HG02884 (cell line): ENCODE results near the gene PLPP3.

Experiments
- ATAC-seq: cut with Tn5 transposase; IDR thresholded peaks from one replicate; pipeline ENCODE4 v1.9.1; 2021; ENCODE audit warnings: mild to moderate bottlenecking, moderate library complexity; ENCODE audit not compliant: unreplicated experiment

The PLPP3 gene

GRCh38 chr1:56548571-56548970 lies 30.8 kb downstream of the PLPP3 start:
- ATAC-seq, result no peak

DNA sequence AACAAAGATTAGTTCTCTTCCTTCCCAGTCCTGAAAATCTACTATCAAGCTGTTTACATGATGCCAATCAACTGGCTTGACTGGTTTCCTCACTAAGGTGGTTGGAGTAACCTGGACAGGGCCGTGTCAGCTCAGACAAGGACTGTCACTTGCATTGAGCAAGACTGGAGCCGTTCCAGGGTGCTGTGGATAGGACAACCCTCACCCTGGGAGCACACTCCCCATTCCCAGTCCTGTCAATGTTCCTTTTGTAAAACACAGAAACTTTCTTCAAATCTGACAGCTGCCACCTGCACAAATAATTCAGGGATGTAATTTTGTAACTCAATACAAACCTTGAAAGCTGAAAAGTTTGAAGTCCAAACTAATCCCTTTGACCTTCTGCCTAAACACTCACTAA lies 31.4 kb downstream of the PLPP3 start:
- no peak for ATAC-seq

DNA sequence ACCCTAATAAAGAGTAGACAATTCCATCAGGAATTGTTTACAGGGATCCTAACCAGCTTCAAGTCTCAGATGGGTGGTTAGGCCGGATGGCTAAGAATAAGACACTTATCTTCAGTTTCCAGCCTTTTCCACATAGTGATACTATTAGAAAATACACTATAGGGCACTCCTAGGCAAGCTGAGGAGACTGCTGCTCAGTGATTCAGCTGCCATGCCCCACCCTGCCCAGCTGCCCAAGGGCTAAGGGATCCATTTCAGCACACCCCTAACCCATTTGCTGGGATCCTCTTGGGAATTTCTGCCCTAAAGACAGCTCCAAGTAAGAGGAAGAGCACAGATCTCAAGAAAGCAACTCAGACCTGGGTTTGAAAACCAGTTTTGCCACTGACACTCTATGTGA lies 31.9 kb downstream of the PLPP3 start:
- no peak for ATAC-seq

- no peak for ATAC-seq
These were observed 33.7 kb downstream of the PLPP3 start for GRCh38 chr1:56545711-56546110.

DNA sequence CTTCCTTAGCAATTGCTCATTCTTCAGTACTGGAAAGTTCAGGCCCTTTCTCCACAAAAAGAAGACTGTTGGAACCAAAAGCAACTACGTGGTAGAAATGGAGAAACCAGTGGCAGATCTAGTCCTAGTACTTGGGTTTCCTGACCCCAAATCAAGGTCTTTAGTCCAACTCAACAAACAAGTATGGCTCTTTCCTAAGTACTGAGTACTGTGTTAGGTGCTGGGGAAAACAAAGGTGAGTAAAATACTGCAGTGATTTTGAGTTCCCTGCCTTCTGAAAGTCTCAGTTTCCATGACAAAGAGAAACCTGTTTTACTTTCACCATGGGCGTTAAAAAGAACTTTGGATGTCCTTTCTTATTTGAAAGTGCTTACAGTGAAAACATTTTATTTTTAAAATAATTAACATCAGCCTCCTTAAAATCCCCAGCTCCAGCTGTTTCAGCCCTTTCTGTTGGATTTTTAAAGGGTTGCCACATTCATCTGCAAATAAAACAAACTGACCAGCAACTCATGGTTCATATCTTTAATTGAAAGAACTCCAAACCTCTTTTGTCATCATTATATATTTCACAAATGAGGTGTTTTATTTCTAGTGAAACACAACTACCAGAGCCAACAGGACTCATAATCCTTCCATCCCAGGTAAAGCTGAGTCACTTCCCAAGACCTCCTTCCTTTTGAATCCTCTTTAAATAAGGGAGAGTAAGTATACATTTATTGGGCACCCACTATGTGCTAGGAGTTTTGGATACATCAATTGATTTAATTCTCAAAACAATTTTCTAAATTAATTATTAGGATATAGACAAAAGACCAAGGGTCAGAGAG lies 35.4 kb downstream of the PLPP3 start:
- ATAC-seq, result no peak

GRCh38 chr1:56542651-56543050 lies 36.7 kb downstream of the PLPP3 start:
- no peak for ATAC-seq

DNA sequence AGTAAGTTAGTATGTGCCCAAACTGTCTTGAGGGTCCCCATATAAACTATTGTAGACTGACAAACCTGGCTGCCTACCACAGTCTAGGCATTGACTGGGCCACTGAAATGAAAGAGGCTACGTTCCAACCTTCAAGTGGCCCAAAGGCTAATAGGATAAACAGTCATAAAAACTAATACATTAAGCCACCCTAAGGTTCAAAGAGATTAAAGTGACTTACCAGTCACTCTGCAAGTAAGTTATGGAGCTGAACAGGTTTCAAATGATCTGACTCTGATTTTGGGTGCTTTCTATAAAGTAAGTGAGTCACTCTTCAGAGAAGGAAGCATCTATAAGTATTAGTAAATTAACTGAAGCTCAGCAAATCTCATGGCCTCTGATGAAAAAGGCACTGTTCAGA lies 38.0 kb downstream of the PLPP3 start:
- ATAC-seq, result no peak

DNA sequence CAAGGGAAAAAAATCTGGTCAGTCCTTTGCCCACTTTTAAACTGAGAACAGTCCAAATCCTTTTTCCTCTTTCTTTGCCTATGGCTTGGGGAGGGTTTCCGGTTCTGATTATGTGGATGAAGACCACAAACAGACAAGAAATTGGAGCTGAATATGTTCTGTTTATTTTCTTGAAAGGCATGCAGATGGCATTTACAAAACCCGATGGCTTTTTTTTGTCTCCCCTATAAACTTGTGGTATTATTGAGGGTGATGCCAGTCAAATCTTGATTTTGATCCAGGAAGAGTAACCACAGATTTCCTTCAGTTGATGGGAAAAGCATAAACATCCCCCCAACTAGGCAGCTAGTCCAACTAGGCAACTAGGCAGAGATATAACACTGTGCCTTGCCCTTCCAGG lies 38.9 kb downstream of the PLPP3 start:
- ATAC-seq, result no peak

DNA sequence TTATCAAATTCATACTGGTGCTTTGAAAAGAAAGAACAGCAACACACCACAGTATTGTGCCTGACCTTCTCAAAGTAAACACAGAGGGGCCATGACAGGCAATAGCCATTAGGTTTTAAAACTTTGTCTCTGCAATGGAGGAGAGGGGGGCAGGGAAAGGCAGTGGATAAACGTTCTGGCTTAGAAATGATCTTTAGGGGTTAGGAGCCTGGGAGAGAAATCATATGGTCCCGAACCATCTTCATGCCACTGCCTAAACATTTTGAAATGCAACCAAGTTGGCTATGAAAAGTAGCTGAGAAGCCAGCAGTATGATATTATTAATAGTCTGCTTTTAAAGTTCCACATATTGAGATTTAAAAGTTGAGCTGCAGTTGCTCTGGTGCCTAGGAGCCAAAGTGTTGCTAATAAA lies 39.8 kb downstream of the PLPP3 start:
- no peak for ATAC-seq

- ATAC-seq, result no peak
These were observed 40.8 kb downstream of the PLPP3 start for GRCh38 chr1:56538532-56538931.

- no peak for ATAC-seq
These were observed 41.7 kb downstream of the PLPP3 start for GRCh38 chr1:56537660-56538059.

DNA sequence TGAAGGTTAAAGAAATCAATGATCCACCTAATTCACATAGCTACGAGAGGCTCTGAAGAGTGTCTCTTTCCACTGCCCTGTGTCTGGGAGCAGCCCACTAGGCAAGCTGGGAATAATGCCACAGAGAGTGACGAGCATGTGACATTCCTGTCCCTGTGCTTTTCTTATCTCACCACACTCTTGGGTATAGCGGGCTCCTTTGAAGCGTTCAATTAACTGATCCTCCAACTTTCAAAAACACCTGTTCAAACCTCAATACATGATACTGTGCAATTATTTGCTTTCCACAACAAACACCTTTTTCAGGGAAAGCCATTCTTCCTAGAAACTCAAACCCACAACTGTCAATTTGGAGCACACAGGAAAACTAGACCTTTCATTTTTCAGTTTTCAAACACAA lies 43.4 kb downstream of the PLPP3 start:
- no peak for ATAC-seq

DNA sequence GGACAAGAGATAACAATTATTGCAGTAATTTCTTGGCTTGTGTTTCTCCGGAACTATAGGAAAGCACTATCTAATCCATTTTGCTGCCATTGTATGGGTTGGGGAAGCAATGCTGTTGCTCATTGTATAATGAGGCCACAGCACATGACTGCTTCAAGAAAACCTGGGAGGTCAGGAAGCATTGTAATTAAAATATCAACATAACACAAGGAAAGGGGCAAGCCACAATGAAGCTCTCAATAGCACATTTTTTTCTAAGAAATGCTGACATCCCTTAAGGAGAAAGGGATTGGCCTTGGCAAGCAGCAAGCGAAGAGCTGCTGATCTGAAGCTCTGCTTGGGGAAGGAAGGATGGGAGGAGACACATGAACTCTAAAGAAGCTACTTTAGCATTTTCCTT lies 44.0 kb downstream of the PLPP3 start:
- no peak for ATAC-seq

DNA sequence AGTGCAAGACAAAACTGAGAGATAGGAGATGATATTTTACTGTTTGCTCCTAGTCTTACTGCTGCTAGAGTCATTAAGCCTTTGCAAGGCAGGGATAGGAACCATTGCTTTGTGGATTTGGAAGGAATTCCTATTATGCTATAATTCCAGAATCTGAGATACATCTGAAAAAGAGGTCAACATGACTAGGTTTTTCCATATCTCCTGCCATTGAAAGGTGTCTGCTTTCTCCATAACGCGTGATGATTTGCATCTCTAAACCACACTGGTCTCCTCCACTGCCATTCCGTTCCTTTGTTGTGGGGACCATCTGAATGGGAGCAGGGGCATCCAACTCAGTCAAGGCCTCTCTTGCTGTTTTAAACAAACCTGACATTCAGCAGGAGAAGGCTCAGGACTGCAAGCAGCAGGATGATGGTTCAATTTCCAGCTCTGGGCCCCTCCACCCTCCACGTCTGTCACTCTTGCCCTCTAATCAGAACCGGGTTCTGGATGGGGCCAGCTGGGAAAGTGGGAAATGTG lies 45.2 kb downstream of the PLPP3 start:
- ATAC-seq, result no peak

DNA sequence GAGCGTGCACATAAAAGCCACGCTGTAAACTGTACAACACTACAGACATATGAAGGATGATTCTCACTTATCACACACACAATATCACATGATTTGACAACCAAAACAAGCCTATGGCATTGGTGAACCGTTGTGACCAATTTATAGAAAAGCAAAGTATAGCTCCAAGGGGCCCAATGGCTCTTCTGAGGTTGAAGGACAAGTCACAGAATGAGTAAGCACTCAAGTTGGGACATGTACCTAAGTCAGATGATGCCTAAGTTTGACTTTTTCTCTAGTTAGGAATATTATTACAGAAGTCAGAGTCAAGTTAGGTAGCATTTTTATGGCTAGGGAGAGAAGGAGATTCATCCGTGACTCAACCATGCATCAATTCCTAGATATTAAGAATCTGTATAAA lies 45.7 kb downstream of the PLPP3 start:
- ATAC-seq, result peak; percentile 85

DNA sequence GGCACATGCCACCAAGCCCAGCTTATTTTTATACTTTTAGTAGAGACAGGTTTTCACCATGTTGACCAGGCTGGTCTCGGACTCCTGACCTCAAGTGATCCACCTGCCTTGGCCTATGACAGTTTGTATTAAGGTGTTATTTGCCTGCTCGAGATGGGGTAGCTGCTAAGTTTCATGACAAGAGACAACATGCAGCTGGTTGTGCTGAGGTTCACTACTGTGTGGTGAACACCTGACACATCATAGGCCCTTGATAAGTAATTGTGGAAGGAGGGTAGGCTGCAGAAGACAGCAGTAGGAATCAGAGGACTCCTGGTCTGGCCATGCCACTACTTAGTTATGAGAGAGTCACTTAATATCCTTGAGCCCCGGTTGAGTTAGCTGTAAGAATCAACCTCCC lies 46.2 kb downstream of the PLPP3 start:
- ATAC-seq, result peak; percentile 22

GRCh38 chr1:56532350-56532683 lies 47.0 kb downstream of the PLPP3 start:
- ATAC-seq, result no peak

DNA sequence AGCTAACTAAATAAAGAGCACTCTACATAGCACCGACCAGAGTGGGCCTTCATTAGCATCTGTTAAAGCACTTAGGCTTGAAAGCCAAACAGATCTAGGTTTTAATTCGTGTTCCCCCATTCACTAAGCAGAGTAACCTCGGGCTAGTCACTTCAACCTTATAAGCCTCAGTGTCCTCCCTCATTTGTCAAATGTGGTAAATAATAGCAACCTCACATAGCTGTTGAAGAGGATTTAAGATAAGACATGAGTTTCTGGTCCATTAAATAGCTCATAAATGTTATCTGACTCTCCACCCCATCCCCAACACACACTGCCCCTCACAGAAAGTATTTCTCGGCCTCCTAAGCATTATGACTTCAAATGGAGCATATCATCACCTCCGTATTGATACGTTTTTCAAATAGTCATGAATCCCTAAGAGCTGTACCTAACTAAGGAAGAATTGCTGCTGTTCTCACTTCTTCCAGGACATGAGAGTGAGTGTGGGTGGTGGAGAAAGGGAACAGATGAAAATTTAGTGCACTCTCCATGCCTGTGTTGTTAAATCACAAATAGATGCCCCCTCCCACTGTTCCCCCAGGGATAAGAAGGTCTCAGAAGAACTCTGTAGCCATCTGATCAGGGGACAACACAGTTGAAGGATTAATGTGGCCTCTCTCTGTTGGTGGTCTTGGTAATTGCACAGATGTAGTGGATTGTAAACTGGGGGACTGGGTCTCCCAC lies 47.6 kb downstream of the PLPP3 start:
- no peak for ATAC-seq

GRCh38 chr1:56529801-56530200 lies 49.6 kb downstream of the PLPP3 start:
- ATAC-seq, result no peak

GRCh38 chr1:56527548-56528302 lies 51.6 kb downstream of the PLPP3 start:
- no peak for ATAC-seq

GRCh38 chr1:56526571-56527174 lies 52.7 kb downstream of the PLPP3 start:
- ATAC-seq, result peak; percentile 78
